Panc1 (cell line): ENCODE measurements around the gene ZNF471. TPM values are rescaled to one million over a fixed set of nuclear protein-coding genes. Genes with fewer than 3 reads are reported as not detected.

Experiments
- ATAC-seq: fragments of 200-7000 bp; cut with Tn5 transposase; 2 replicates; pipeline ENCODE4 v1.9.1; 2020; ENCODE audit warnings: mild to moderate bottlenecking, moderate library complexity
- BruUV-seq: library from RNA; stranded (reverse); fragments of 400-500 nt; replicated peaks from 2 replicates; lab custom pipeline; 2021; lab: Mats Ljungman, UMichigan
- CTCF ChIA-PET: fragments of 300-600 bp; sonication (Branson Sonifier 250); formaldehyde crosslinking; loops from one replicate; lab custom pipeline; 2022; ENCODE audit warnings: antibody characterized with exemption; lab: Charles Lee
- POLR2A ChIA-PET: fragments of 300-600 bp; sonication (Branson Sonifier 250); formaldehyde crosslinking; loops from one replicate; lab custom pipeline; 2022; ENCODE audit warnings: antibody characterized with exemption; lab: Charles Lee
- DNase-seq: peaks from one replicate; pipeline ENCODE4 v3.0.0-alpha.2; 2010; ENCODE audit warnings: low read depth, low spot score
- H3K27ac ChIP-seq: 2 replicates; pipeline ENCODE4 v1.5.1; 2011; ENCODE audit warnings: mild to moderate bottlenecking, low read length, inconsistent platforms
- H3K27me3 ChIP-seq: fragments of 200-500 bp; sonication (Bioruptor generic); 2 replicates; pipeline ENCODE4 v1.6.0; 2014; ENCODE audit warnings: low read length, inconsistent platforms; ENCODE audit not compliant: control insufficient read depth, insufficient read depth
- H3K36me3 ChIP-seq: fragments of 200-500 bp; sonication (Bioruptor generic); 2 replicates; pipeline ENCODE4 v1.5.1; 2014; ENCODE audit warnings: inconsistent platforms, mild to moderate bottlenecking, low read length, moderate library complexity; ENCODE audit not compliant: control insufficient read depth, insufficient read depth
- H3K4me1 ChIP-seq: 2 replicates; pipeline ENCODE4 v1.5.1; 2011; ENCODE audit warnings: inconsistent platforms, mild to moderate bottlenecking, low read length, moderate library complexity; ENCODE audit not compliant: control insufficient read depth, insufficient read depth
- H3K4me3 ChIP-seq, 2 experiments: 2 replicates each; pipeline ENCODE4 v1.5.1; 2011 to 2012; ENCODE audit warnings: low read depth in 2 of 2, low read length in 2 of 2, mild to moderate bottlenecking in 2 of 2, inconsistent platforms in 1 of 2, moderate library complexity in 1 of 2
- H3K9me3 ChIP-seq: fragments of 200-500 bp; sonication (Bioruptor generic); 2 replicates; pipeline ENCODE4 v1.5.1; 2014; ENCODE audit warnings: low read depth, mild to moderate bottlenecking, inconsistent platforms, low read length, moderate library complexity; ENCODE audit not compliant: control insufficient read depth, insufficient read depth
- POLR2AphosphoS5 ChIP-seq: IDR thresholded peaks from 2 replicates; pipeline ENCODE4 v1.6.1; 2012; ENCODE audit warnings: mild to moderate bottlenecking, low read depth, low read length, moderate library complexity
- SIN3A ChIP-seq: IDR thresholded peaks from 2 replicates; pipeline ENCODE4 v1.6.1; 2012; ENCODE audit warnings: low read depth, mild to moderate bottlenecking, low read length, moderate library complexity, borderline replicate concordance; ENCODE audit not compliant: insufficient read depth
- TCF7L2 ChIP-seq: IDR thresholded peaks from 2 replicates; pipeline ENCODE4 v1.6.1; 2011; ENCODE audit warnings: mild to moderate bottlenecking, low read depth, low read length, inconsistent platforms
- in situ Hi-C: cut with HindIII; loops from 2 replicates; pipeline ENCODE4 v1.10.0; 2016; ENCODE audit warnings: low sequenced_read_pairs, low pct_unique_long_range_greater_than_20kb
- intact Hi-C: fragments of 100-400 bp; cut with micrococcal nuclease; formaldehyde crosslinking; loops from one replicate; pipeline ENCODE4 v1.10.0; 2022; ENCODE audit not compliant: unreplicated experiment
- total RNA-seq: library from RNA; stranded (reverse); gene quantifications from one replicate; pipeline ENCODE4 v1.2.1, GENCODE V29; 2021; ENCODE audit not compliant: unreplicated experiment
- TF ChIP-seq, protein P1 (sequence below), 2 experiments: IDR thresholded peaks; 2 replicates each; pipeline ENCODE4 v1.6.1; 2011 to 2012; ENCODE audit warnings: low read depth in 2 of 2, control low read depth in 1 of 2, low read length in 1 of 2, mild to moderate bottlenecking in 1 of 2, moderate library complexity in 1 of 2; ENCODE audit not compliant: insufficient read depth in 1 of 2
- TF ChIP-seq, protein P2 (sequence below): fragments of 450-650 bp; IDR thresholded peaks from 2 replicates; pipeline ENCODE4 v1.5.1; 2017; ENCODE audit warnings: mild to moderate bottlenecking

Gene ZNF471
- total RNA-seq, 1 experiment from 2014 or later, result not detected

- intact Hi-C loops (no loop called here), in situ Hi-C loops (no loop called here)
- ATAC-seq (no peak), DNase-seq (no peak)
- Histone ChIP-seq H3K4me3 (no peak overlapping the region), H3K9me3 (peaks cover 75% of the 10 kb centered on the region), H3K36me3 (no peaks in the 10 kb centered on the region), H3K4me1 (no peaks in the 10 kb centered on the region), H3K27me3 (no peaks in the 10 kb centered on the region), H3K27ac (no peak overlapping the region)
- POLR2A ChIA-PET, result interaction anchor here (0.6 kb wide), 1 partner anchor 1118 kb away, joined by 6 read pairs; no protein-coding TSS in a partner anchor
- CTCF ChIA-PET, result no interaction called here
- TF ChIP-seq, protein P1, sequence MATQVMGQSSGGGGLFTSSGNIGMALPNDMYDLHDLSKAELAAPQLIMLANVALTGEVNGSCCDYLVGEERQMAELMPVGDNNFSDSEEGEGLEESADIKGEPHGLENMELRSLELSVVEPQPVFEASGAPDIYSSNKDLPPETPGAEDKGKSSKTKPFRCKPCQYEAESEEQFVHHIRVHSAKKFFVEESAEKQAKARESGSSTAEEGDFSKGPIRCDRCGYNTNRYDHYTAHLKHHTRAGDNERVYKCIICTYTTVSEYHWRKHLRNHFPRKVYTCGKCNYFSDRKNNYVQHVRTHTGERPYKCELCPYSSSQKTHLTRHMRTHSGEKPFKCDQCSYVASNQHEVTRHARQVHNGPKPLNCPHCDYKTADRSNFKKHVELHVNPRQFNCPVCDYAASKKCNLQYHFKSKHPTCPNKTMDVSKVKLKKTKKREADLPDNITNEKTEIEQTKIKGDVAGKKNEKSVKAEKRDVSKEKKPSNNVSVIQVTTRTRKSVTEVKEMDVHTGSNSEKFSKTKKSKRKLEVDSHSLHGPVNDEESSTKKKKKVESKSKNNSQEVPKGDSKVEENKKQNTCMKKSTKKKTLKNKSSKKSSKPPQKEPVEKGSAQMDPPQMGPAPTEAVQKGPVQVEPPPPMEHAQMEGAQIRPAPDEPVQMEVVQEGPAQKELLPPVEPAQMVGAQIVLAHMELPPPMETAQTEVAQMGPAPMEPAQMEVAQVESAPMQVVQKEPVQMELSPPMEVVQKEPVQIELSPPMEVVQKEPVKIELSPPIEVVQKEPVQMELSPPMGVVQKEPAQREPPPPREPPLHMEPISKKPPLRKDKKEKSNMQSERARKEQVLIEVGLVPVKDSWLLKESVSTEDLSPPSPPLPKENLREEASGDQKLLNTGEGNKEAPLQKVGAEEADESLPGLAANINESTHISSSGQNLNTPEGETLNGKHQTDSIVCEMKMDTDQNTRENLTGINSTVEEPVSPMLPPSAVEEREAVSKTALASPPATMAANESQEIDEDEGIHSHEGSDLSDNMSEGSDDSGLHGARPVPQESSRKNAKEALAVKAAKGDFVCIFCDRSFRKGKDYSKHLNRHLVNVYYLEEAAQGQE (IDR thresholded peaks at IDR 0.05; ENCODE audit: insufficient read depth in 1 of 2, low read depth in 2 of 2, low read length in 1 of 2), result no peak
- TF ChIP-seq POLR2AphosphoS5 (no peak), SIN3A (no peak), TCF7L2 (no peak)
- TF ChIP-seq, protein P2, sequence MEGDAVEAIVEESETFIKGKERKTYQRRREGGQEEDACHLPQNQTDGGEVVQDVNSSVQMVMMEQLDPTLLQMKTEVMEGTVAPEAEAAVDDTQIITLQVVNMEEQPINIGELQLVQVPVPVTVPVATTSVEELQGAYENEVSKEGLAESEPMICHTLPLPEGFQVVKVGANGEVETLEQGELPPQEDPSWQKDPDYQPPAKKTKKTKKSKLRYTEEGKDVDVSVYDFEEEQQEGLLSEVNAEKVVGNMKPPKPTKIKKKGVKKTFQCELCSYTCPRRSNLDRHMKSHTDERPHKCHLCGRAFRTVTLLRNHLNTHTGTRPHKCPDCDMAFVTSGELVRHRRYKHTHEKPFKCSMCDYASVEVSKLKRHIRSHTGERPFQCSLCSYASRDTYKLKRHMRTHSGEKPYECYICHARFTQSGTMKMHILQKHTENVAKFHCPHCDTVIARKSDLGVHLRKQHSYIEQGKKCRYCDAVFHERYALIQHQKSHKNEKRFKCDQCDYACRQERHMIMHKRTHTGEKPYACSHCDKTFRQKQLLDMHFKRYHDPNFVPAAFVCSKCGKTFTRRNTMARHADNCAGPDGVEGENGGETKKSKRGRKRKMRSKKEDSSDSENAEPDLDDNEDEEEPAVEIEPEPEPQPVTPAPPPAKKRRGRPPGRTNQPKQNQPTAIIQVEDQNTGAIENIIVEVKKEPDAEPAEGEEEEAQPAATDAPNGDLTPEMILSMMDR, result no peak
- no TSS peak for BruUV-seq
Measured at GRCh38 chr19:56554272-56554869, 46.7 kb downstream of the ZNF471 start.

GRCh38 chr19:56562766-56563165 lies 55.1 kb downstream of the ZNF471 start:
- no TSS peak for BruUV-seq
- H3K9me3 ChIP-seq, result peaks cover 54% of the 10 kb centered on the region; the same call in 1 of the 2 replicates
- DNase-seq (no peak), ATAC-seq (no peak)
- H3K36me3 ChIP-seq, result no peaks in the 10 kb centered on the region
- no peaks in the 10 kb centered on the region for H3K27me3 ChIP-seq
- intact Hi-C loops, result no loop called here
- in situ Hi-C loops, result no loop called here
- POLR2A ChIA-PET, result no interaction called here
- TF ChIP-seq TCF7L2 (no peak), POLR2AphosphoS5 (no peak), SIN3A (no peak)
- TF ChIP-seq, protein P1 (IDR thresholded peaks at IDR 0.05; ENCODE audit: insufficient read depth in 1 of 2, low read depth in 2 of 2, low read length in 1 of 2), result no peak
- TF ChIP-seq, protein P2, result no peak
- H3K4me1 ChIP-seq, result no peaks in the 10 kb centered on the region
- H3K27ac ChIP-seq, result no peak overlapping the region
- H3K4me3 ChIP-seq, result no peak overlapping the region
- CTCF ChIA-PET, result no interaction called here
